Epidermal melanocyte (primary cell): ENCODE data around the gene NRM.

ENCODE experiments used
- DNase-seq: peaks from one replicate; pipeline ENCODE4 v3.0.0; 2011; ENCODE audit warnings: low spot score; ENCODE audit not compliant: insufficient read length

The NRM gene

DNA sequence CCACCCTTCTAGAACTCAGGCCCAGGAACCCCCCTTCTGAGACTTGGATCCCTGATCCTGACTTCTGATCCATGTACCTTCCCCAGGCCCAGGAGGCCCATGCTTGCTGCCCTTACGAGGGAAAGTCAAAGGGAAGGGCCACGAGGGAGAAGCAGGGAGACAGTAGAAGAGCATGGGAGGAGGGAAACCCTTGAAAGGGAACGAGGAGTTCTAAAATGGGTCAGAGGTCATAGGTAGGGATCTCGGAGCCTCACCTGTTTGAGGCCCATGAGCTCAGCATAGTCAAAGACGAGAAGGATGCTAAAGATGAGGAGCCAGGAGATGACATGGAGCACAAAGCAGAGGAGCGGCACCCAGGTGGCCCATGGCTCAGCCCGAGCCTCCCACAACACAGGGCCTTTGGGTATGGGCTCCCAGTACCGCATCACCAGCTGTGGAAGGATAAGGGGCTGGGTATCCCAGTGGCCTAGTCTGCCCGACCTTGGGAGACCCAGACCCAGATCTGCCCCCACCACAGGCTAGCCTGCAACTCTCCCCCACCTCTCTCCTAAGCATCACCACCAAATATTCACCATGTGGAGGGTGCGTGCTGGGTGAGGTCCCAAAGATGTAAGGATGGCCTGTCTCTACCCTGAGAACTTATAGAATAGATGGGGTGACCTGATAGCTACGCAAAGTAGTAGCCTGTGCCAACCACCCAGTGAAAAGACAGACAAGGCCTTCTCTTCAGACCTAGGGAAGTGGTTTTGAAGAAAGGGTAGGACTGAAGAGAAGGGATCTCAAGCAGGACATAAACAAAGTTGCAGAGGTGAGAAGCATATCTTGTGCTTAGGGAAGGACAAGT, 1.5 kb downstream of the NRM start:
- DNase-seq: no peak

GRCh38 chr6:30688569-30688968, 2.2 kb downstream of the NRM start:
- no peak for DNase-seq

- DNase-seq: no peak
These were observed 2.9 kb downstream of the NRM start for GRCh38 chr6:30687659-30688431.

DNA sequence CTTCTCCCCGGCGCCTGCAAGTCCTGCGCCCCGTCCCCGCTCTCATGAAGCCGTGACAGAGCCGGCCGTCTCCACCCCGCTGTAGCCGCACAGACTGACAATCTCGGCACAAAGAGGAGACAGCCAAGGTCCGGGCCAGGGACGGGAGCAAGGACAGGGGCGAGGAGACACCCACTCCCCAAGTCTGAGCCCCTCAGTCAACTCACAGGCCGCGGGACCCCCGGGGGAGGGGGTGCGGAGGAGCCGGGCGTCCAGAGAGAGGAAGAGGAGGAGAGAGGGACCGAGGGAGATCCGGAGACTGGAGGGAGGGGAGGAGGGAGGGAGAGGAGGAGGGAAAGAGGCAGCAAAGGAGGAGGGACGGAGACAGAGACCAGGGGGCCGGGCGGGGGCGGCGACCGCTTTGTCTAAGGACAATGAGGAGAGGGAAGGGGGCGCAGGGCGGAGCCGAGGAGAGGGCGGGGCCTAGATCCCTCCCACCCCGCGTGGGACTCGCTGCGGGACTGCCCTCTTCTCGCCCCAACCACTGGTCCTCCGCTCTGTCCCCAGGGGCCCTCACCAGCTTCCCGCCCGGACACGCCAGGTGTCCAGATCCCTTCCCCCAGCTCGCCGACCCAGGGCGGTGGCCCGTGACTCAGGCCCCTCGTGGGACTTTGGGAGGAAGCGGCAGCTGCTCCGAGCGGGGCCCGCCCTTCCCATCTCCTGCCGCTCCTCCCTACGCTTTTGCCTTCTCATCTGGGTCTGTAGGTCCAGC, 3.7 kb downstream of the NRM start:
- peak; percentile 37 for DNase-seq

GRCh38 chr6:30686009-30686907, 4.5 kb downstream of the NRM start, which contains the start of gene PPP1R18:
Gene PPP1R18, minus strand, starts transcription at chr6:30686645. Its CDS starts 627 bp downstream, at chr6:30686018.
- DNase-seq: peak; percentile 21

DNA sequence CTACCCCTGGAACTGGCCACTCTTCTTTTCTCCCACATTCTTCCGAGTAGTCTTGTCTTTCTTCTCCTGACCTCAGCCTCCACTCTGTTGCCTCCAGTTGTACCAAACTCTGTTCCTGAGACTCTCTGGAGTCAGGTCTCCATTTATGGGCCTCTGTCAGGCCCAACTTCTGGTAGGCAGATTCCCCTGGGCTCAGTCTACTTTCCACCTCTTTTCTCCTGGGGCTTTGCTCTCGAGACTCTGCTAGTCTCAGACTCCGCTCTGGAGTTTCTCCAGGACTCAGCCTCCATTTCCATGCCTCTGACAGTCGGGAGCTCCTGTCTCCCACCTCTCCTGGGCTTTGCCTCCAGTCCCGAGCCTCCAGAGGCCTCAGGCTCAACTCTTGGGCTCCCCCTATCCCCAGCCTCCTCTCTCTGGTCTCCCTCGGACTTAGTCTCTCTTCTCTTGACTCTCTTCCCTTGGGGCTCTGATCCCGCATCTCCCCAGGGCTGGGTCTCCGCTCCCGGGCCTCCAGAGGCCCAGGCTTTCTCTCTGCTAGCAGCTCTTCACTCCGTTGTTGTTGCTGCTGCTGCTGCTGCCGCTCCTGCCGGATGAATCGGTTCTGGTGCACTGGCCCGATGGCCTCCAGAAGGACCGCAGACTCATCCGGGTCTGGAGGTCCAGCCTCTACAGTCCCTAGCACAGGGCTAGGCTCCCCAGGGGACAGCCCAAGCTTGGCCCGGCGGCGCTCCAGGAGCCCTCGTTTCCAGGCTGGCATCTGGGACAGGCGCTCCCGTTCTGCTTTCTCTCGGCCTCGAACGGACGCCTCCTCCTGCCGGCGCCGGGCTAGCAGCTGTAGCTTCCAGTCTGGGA, 5.4 kb downstream of the NRM start:
- DNase-seq: no peak

DNA sequence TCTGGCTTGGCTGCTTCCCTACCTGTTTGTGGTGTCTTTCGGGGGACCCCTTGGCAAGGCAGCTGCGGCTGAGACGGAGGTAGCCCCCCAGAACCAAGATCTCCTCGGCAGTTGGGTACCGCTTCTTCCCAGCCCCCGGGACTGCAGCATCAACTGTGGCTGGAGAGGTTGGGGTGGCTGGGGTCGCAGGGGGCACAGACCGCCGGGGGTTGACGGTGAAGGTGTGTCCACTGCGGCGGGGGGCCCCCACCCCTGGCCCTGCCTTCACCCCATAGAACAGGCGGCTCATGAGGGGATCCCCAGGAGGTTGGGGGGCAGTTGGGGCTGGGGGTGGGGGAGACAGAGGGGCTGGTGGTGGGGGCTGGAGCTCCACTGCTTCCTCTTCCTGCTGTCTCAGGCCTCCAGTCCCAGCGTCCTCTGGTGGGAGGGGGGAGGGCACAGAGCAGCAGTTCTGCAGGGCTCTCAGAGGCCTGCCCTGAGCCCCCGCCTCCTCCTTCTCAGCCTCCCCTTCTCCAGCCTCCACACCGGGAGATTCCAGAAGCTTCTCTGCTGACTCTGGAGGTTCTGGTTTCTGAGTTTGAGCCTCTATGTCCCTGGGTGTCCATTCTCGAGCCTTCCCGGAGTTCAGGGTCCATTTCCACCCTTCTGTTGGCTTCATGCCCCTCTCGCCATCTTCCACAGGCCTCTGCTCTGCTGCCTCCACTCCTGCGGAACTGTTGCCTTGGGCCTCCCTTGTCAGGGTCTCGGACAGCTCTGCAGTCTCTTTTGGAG, 6.2 kb downstream of the NRM start:
- no peak for DNase-seq

DNA sequence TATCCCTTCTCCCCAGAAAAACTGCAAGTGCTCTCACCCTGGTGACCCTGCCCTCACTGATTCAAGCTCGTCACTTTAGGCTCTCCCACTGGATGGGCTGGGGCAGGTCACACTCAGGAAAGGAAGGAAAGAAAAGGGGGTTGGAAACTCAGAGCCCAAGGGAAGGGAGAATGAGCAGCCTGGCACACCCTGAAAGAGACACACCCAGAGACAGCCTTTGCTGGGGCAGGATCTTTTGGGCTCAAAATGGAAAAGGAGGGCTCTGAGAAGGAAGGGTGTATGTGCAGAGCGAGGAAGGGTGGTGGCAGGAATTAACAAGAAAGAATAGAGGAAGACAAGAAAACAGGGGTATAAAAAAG, 6.8 kb downstream of the NRM start:
- DNase-seq: no peak

DNA sequence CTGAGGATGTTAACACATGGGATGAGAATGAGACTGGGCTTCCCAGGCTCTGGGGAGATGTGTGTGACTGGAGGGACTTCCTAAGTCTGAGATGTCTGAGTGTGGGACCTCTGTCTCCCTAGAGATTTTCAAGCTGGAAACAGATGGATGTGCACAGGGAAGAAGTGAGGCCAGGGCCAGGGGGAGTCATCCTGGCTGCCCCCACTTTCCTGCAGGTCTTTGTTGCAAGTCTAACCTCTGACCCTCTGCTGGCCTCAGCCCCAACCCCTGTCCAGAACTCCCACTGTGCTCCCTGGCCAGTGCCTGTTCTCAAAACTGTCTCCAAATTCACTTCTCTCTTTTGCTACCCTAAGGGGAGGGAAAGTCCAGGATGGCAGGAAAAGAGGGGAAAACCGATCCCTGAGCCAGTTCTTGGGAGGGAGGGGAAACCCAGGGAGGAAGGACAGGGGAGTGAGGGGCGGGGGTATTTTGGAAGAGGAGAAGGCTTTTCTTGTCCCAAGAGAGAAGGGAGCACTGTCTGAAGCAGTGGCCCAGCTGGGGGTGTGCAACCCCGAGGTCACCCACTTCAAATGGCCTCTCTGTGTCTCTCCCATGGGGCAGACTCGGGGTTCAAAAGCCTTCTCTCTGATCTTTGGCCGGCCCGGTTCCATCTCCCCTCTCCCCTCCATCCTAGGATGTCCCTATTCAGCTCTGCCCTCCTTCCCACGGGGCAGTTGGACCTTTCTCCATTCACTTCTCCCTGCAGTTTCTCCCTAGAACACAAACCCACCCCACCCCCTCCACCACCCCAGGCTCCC, 7.4 kb downstream of the NRM start:
- DNase-seq: no peak

GRCh38 chr6:30682143-30683117, 8.4 kb downstream of the NRM start:
- DNase-seq: peak; percentile 74

DNA sequence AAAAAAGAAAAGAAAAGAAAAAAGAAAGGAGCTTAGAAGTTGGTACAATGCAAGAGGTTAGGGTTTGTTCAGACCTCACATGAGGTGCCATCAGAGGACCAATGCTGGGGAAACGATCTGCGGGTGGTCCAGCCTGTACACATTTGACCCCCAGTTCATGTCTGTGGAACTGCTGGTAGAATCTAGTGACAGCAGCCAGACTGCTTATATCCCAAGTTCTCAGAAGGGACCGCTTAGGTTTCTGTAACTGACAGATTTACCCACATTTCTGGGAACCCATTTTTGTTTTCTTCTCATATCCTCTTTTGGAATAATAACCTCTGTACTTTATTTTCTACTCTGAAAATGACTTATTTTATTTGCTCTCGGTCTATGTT, 9.0 kb downstream of the NRM start:
- DNase-seq: no peak

DNA sequence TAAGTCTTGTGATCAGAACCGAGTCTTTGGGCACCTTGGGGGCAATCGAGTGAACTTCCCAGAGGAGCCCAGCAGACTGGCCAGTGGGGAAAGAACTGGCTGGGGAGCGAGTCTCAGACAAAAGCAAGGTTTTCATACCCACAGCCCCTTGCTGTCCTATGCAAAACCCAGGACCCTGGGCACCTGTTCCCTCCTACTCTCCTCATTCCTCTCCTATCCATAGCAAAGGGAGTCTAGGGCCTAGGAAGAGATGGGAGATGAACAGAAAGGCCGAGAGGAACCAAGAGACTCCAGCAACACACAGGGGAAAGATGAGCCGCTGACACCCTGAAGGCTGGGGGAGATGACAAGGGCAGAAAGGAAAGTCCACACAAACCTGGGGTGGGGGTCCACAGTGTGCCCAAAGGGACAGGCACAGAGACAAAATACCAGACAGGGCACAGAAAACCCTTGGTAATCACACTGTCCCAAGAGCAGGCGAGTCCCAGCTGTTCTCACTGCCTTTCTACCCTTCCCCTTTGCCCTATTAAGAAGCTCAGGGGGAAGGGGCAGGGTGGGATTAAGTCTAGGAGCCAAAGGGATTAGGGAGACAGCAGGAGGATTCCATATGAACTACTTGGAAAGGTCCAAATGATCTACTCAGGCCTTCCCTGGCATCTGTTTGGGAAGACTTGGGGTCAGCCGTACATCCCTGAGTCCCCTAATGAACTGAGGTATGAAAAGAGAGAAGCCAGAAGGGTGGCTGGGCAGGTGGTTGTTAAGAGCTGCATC, 10.8 kb downstream of the NRM start:
- no peak for DNase-seq

GRCh38 chr6:30678964-30679726, 11.6 kb downstream of the NRM start:
- DNase-seq: peak; percentile 66

DNA sequence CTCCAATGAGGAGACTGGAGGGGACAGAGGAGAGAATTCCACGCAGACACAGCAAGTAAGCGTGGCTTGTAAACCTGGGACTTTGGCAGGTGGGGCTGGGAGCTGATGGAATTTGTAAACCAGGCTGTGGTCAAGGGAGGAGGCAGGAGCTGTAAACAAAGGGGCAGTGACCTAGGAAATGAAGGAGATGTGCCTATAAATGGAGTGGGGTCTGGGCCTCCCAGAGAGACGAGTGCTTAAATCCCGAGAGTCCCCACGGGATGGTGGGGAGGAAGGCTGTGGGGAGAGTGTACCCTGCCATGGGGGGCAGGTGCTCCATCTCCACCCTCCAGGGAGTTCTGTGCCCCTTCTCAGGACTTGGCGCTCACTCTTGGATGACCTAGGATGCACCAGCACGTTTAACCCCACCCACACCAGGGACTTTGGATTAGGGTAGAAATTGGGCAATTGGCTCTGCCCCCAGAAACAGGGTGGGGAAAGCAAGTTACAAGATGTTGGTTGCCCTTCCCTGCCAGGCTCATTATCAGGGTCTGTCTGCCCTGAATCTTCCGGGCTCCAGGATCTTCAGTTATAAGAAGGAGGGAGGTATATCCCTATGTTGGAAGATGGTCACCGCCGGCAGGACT, 14.0 kb downstream of the NRM start:
- DNase-seq: no peak
